Myocyte (in vitro differentiated cells): ENCODE results near the gene MICAL2. TPM values are rescaled to one million over a fixed set of nuclear protein-coding genes. Genes with fewer than 3 reads are reported as not detected.
"Not testable (repeated sequence)": the region's sequence is repeated elsewhere in the genome, so short reads cannot be mapped to it uniquely, and the experiment has no call there.

Source experiments
- DNase-seq: peaks from one replicate; pipeline ENCODE4 v3.0.0-alpha.2; 2012; ENCODE audit warnings: low read depth
- total RNA-seq: library from RNA; depleted of rRNA; stranded (reverse); fragments of >200 nt; gene quantifications from 2 replicates; pipeline ENCODE4 v1.2.3, GENCODE V29; 2014

The MICAL2 gene
- total RNA-seq, 1 donor from 2014 or later: 14.7 TPM

GRCh38 chr11:12132790-12133145 is 22.4 kb downstream of the MICAL2 start:
- no peak for DNase-seq

- no peak for DNase-seq
These were observed 23.3 kb downstream of the MICAL2 start for GRCh38 chr11:12133547-12134235.

GRCh38 chr11:12134236-12134585 is 23.8 kb downstream of the MICAL2 start:
- DNase-seq: no peak

- no peak for DNase-seq
These were observed 24.8 kb downstream of the MICAL2 start for GRCh38 chr11:12135185-12135584.

- DNase-seq: no peak
These were observed 26.8 kb downstream of the MICAL2 start for GRCh38 chr11:12137005-12137690.

- peak; percentile 41 for DNase-seq
These were observed 27.7 kb downstream of the MICAL2 start for GRCh38 chr11:12137938-12138731.

GRCh38 chr11:12139144-12139881 is 28.9 kb downstream of the MICAL2 start:
- DNase-seq: no peak

- no peak for DNase-seq
These were observed 29.9 kb downstream of the MICAL2 start for GRCh38 chr11:12140186-12140793.

GRCh38 chr11:12141283-12141682 is 30.9 kb downstream of the MICAL2 start:
- no peak for DNase-seq

GRCh38 chr11:12142176-12142575 is 31.8 kb downstream of the MICAL2 start:
- no peak for DNase-seq

GRCh38 chr11:12142909-12143308 is 32.5 kb downstream of the MICAL2 start:
- no peak for DNase-seq

GRCh38 chr11:12143461-12144258 is 33.3 kb downstream of the MICAL2 start:
- DNase-seq: no peak

- DNase-seq: no peak
These were observed 34.2 kb downstream of the MICAL2 start for GRCh38 chr11:12144330-12145174.

- not testable (repeated sequence) for DNase-seq
These were observed 36.3 kb downstream of the MICAL2 start for GRCh38 chr11:12146678-12147077.

GRCh38 chr11:12147827-12148226 is 37.4 kb downstream of the MICAL2 start:
- DNase-seq: no peak

GRCh38 chr11:12148466-12148865 is 38.1 kb downstream of the MICAL2 start:
- DNase-seq: no peak

- DNase-seq: no peak
These were observed 38.5 kb downstream of the MICAL2 start for GRCh38 chr11:12148882-12149281.

- DNase-seq: no peak
These were observed 39.4 kb downstream of the MICAL2 start for GRCh38 chr11:12149672-12150225.

GRCh38 chr11:12150831-12151382 is 40.5 kb downstream of the MICAL2 start:
- DNase-seq: no peak
